Measurements from ENCODE around the gene LRRC8D.

- no peak for TF ChIP-seq POLR2A (IDR thresholded peaks at IDR 0.05)
- TF ChIP-seq CTCF (IDR thresholded peaks at IDR 0.05), result no peak
- TF ChIP-seq EP300 (IDR thresholded peaks at IDR 0.05), result no peak
Measured at GRCh38 chr1:89829186-89829585, 8.4 kb downstream of the LRRC8D start.

All from ovary (tissue), 3 donors.